Astrocyte of the cerebellum (primary cell): ENCODE measurements around the gene TXNRD1.

Experiments
- DNase-seq: peaks from one replicate; pipeline ENCODE4 v3.0.0-alpha.2; 2011; ENCODE audit warnings: low read depth
- H3K4me3 ChIP-seq: 2 replicates; pipeline ENCODE4 v1.5.1; 2011; ENCODE audit warnings: mild to moderate bottlenecking, low read depth, low read length, moderate library complexity
- CTCF ChIP-seq: IDR thresholded peaks from 2 replicates; pipeline ENCODE4 v1.5.1; 2012; ENCODE audit warnings: low read length, low read depth, moderate library complexity, mild to moderate bottlenecking; ENCODE audit errors: missing control alignments
- in situ Hi-C: cut with HindIII; loops from 2 replicates; pipeline ENCODE4 v1.10.0; 2017; ENCODE audit warnings: low sequenced_read_pairs

The TXNRD1 gene

GRCh38 chr12:104365921-104366410 is 150.4 kb downstream of the TXNRD1 start:
- in situ Hi-C loops, result no loop called here
- no peak overlapping the region for H3K4me3 ChIP-seq
- no peak for DNase-seq
- no peak for TF ChIP-seq CTCF

- in situ Hi-C loops, result loop anchor here (5.0 kb wide), 1 partner anchor 68 kb away; no protein-coding TSS in a partner anchor
- DNase-seq, result no peak
- H3K4me3 ChIP-seq, result no peak overlapping the region
- no peak for TF ChIP-seq CTCF
Measured at GRCh38 chr12:104369708-104370107, 154.1 kb downstream of the TXNRD1 start.

GRCh38 chr12:104371043-104371870 is 155.7 kb downstream of the TXNRD1 start:
- no peak for TF ChIP-seq CTCF
- in situ Hi-C loops, result loop anchor here (5.0 kb wide), 1 partner anchor 66 kb away; no protein-coding TSS in a partner anchor
- DNase-seq, result no peak

GRCh38 chr12:104372061-104372720 is 156.6 kb downstream of the TXNRD1 start:
- TF ChIP-seq CTCF, result no peak
- no peak for DNase-seq
- no peak overlapping the region for H3K4me3 ChIP-seq
- in situ Hi-C loops, result loop anchor here (5.0 kb wide), 1 partner anchor 65 kb away; no protein-coding TSS in a partner anchor

More at GRCh38 chr12:104371043-104371870, 155.7 kb downstream of the TXNRD1 start:
- H3K4me3 ChIP-seq, result no peak overlapping the region

GRCh38 chr12:104372721-104373335 is 157.2 kb downstream of the TXNRD1 start:
- no peak overlapping the region for H3K4me3 ChIP-seq
- in situ Hi-C loops, result loop anchor here (5.0 kb wide), 1 partner anchor 64 kb away; no protein-coding TSS in a partner anchor
- DNase-seq, result no peak
- TF ChIP-seq CTCF, result no peak

- DNase-seq, result no peak
- in situ Hi-C loops, result loop anchor here (5.0 kb wide), 1 partner anchor 63 kb away; no protein-coding TSS in a partner anchor
- TF ChIP-seq CTCF, result no peak
Measured at GRCh38 chr12:104374071-104374470, 158.5 kb downstream of the TXNRD1 start.

More at GRCh38 chr12:104374071-104374470, 158.5 kb downstream of the TXNRD1 start:
- no peak overlapping the region for H3K4me3 ChIP-seq
